ENCODE measurements around the gene TMIE. TPM values are rescaled to one million over a fixed set of nuclear protein-coding genes. Genes with fewer than 3 reads are reported as not detected.

TMIE gene
- total RNA-seq, 4 donors from 2014 or later = 0.41 to 2.1 (median 1.6) TPM; not detected in 1

DNA sequence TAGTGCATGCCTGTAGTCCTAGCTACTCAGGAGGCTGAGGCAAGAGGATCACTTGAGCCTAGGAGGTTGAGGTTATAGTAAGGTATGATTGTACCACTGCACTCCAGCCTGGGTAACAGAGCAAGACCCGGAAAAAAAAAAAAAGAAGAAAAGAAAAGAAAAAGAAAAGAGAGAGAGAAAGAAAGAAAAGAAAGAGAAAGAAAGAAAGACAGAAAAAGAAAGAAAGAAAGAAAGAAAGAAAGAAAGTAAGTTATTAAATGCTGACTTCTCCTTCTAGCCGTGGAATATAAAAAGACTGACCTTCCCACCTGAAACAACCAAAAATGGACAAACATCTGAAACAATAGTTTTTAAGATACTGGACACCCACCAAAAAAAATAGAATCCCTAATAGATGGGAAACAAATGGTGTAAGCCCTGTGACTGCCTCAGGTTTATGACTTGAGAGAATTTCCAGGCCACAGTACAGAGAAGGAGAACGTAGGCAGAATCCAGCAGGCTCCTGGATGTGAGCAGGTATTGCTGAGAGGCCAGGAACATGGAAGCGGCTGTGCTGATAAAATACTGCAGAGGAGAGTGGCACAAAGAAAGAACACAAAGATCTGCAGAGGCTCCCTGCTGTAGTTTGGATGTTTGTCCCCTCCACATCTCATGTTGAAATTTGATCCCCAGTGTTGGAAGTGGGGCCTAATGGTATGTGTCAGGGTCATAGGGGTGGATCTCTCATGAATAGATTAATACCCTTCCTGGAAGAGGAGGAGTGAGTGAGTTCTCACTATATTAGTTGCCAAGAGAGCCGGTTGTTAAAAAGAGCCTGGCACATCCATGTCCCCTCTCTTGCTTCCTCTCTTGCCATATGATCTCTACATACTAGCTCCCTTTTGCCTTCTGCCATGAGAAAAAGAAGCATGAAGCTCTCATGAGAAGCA, 58.3 kb downstream of the TMIE start:
- no peaks in the 10 kb centered on the region for H3K27me3 ChIP-seq

More for the DNA sequence above, 58.3 kb downstream of the TMIE start:
- H3K4me1 ChIP-seq = no peaks in the 10 kb centered on the region
- H3K9me3 ChIP-seq = peaks cover 0 to 6% of the 10 kb centered on the region in 2 donors
- H3K4me3 ChIP-seq = no peak overlapping the region
- TF ChIP-seq, protein P1, sequence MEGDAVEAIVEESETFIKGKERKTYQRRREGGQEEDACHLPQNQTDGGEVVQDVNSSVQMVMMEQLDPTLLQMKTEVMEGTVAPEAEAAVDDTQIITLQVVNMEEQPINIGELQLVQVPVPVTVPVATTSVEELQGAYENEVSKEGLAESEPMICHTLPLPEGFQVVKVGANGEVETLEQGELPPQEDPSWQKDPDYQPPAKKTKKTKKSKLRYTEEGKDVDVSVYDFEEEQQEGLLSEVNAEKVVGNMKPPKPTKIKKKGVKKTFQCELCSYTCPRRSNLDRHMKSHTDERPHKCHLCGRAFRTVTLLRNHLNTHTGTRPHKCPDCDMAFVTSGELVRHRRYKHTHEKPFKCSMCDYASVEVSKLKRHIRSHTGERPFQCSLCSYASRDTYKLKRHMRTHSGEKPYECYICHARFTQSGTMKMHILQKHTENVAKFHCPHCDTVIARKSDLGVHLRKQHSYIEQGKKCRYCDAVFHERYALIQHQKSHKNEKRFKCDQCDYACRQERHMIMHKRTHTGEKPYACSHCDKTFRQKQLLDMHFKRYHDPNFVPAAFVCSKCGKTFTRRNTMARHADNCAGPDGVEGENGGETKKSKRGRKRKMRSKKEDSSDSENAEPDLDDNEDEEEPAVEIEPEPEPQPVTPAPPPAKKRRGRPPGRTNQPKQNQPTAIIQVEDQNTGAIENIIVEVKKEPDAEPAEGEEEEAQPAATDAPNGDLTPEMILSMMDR (IDR thresholded peaks at IDR 0.05) = no peak
- no peak for TF ChIP-seq POLR2A (IDR thresholded peaks at IDR 0.05)
- DNase-seq = no peak
- intact Hi-C loops (cut with DNase I; ENCODE audit: low total_unique reads) = no loop called here
- no peaks in the 10 kb centered on the region for H3K36me3 ChIP-seq
- H3K27ac ChIP-seq = no peak overlapping the region

Small RNA genes within 50 kb of the gene (small RNA-seq; reads per million reads assigned to genes)
- gene PRSS45 = not detected

Other genes with a start within 250 kb of the TMIE start
- gene LTF, start 236.5 kb upstream of the TMIE start, total RNA-seq = 1 to 10 TPM in 3 of 4 donors, under 1 TPM in 1; 0.59 to 9.0 (median 2.8) TPM
- not detected for gene RTP3, start 203.4 kb upstream of the TMIE start, total RNA-seq
- gene LRRC2, start 135.1 kb upstream of the TMIE start, total RNA-seq = 10 to 100 TPM in 1 of 4 donors, 1 to 10 TPM in 3; 1.0 to 10.7 (median 5.9) TPM
- not detected for gene FAM240A, start 88.9 kb upstream of the TMIE start, total RNA-seq
- gene ALS2CL, start 7.7 kb upstream of the TMIE start, total RNA-seq = 10 to 100 TPM; 15.7 to 75.3 (median 31.5) TPM
- under 1 TPM in 2 of 4 donors, not detected in 2; 0.21 to 0.55 TPM for gene PRSS50, start 16.5 kb downstream of the TMIE start, total RNA-seq
- gene MYL3, start 162.1 kb downstream of the TMIE start, total RNA-seq = 1 to 10 TPM in 3 of 4 donors, not detected in 1; 4.9 to 9.6 (median 6.0) TPM
- 10 to 100 TPM in 3 of 4 donors, under 1 TPM in 1; 0.51 to 29.9 (median 18.9) TPM for gene PTH1R, start 176.3 kb downstream of the TMIE start, total RNA-seq

All from uterus (tissue), 4 donors.